Neural progenitor cell (in vitro differentiated cells): ENCODE results near the gene SNX11. TPM values are rescaled to one million over a fixed set of nuclear protein-coding genes. Genes with fewer than 3 reads are reported as not detected.

Experiments
- DNase-seq: peaks from one replicate; pipeline ENCODE4 v3.0.0-alpha.2; 2016; ENCODE audit warnings: low spot score
- H2AFZ ChIP-seq: fragments of 200-600 bp; sonication (generic); replicated peaks from 2 replicates; pipeline ENCODE4 v1.6.1; 2016; ENCODE audit warnings: antibody characterized with exemption
- H3F3A ChIP-seq: fragments of 200-600 bp; sonication (generic); 2 replicates; pipeline ENCODE4 v1.6.1; 2016; ENCODE audit warnings: antibody characterized with exemption, low read depth
- H3K27ac ChIP-seq: fragments of 200-600 bp; sonication (generic); 2 replicates; pipeline ENCODE4 v1.5.1; 2016; ENCODE audit warnings: mild to moderate bottlenecking
- H3K27me3 ChIP-seq: fragments of 200-600 bp; sonication (generic); 2 replicates; pipeline ENCODE4 v1.6.1; 2016; ENCODE audit warnings: mild to moderate bottlenecking, moderate library complexity
- H3K36me3 ChIP-seq: fragments of 200-600 bp; sonication (generic); 2 replicates; pipeline ENCODE4 v1.5.1; 2016
- H3K4me1 ChIP-seq: fragments of 200-600 bp; sonication (generic); 2 replicates; pipeline ENCODE4 v1.6.1; 2016; ENCODE audit warnings: mixed run types
- H3K4me2 ChIP-seq: fragments of 200-600 bp; sonication (generic); 2 replicates; pipeline ENCODE4 v1.6.1; 2016
- H3K4me3 ChIP-seq: fragments of 200-600 bp; sonication (generic); 2 replicates; pipeline ENCODE4 v1.5.1; 2016
- H3K79me2 ChIP-seq: fragments of 200-600 bp; sonication (generic); 2 replicates; pipeline ENCODE4 v1.6.1; 2016; ENCODE audit warnings: low read depth
- H3K9ac ChIP-seq: fragments of 200-600 bp; sonication (generic); 2 replicates; pipeline ENCODE4 v1.6.1; 2016
- H3K9me3 ChIP-seq: fragments of 200-600 bp; sonication (generic); 2 replicates; pipeline ENCODE4 v1.5.1; 2016; ENCODE audit warnings: low read depth
- H4K20me1 ChIP-seq: fragments of 200-600 bp; sonication (generic); 2 replicates; pipeline ENCODE4 v1.6.1; 2016; ENCODE audit warnings: low read depth
- H3K27ac Mint-ChIP-seq: 3 replicates; pipeline ENCODE4 v1.8.0; 2021; ENCODE audit warnings: mixed read lengths
- H3K27me3 Mint-ChIP-seq: 2 replicates; pipeline ENCODE4 v1.8.0; 2022; ENCODE audit warnings: low read depth, mild to moderate bottlenecking, inconsistent platforms, moderate library complexity, mixed read lengths; ENCODE audit not compliant: insufficient read depth
- H3K36me3 Mint-ChIP-seq: 3 replicates; pipeline ENCODE4 v1.8.0; 2021; ENCODE audit warnings: mixed read lengths
- H3K4me1 Mint-ChIP-seq: 3 replicates; pipeline ENCODE4 v1.8.0; 2021; ENCODE audit warnings: mixed read lengths
- H3K4me3 Mint-ChIP-seq: 3 replicates; pipeline ENCODE4 v1.8.0; 2021; ENCODE audit warnings: mild to moderate bottlenecking, moderate library complexity, mixed read lengths
- H3K9me3 Mint-ChIP-seq: 3 replicates; pipeline ENCODE4 v1.8.0; 2020; ENCODE audit warnings: mixed read lengths
- CTCF ChIP-seq: fragments of 200-600 bp; sonication (generic); IDR thresholded peaks from 2 replicates; pipeline ENCODE4 v1.5.1; 2017; ENCODE audit warnings: antibody characterized with exemption, mild to moderate bottlenecking
- EZH2 ChIP-seq: fragments of 200-600 bp; sonication (generic); IDR thresholded peaks from 2 replicates; pipeline ENCODE4 v1.6.1; 2017; ENCODE audit warnings: antibody characterized with exemption, mild to moderate bottlenecking, moderate library complexity
- EZH2phosphoT487 ChIP-seq: fragments of 200-600 bp; sonication (generic); IDR thresholded peaks from 2 replicates; pipeline ENCODE4 v1.6.1; 2017; ENCODE audit warnings: antibody characterized with exemption
- total RNA-seq: library from RNA; depleted of rRNA; stranded (reverse); fragments of >200 nt; gene quantifications from 2 replicates; pipeline ENCODE4 v1.2.3, GENCODE V29; 2015; ENCODE audit warnings: low replicate concordance

The SNX11 gene
- total RNA-seq, 1 donor from 2014 or later, result 23.4 TPM

- no peak overlapping the region for H3K4me3 Mint-ChIP-seq
Observed at GRCh38 chr17:48129981-48130380, 22.4 kb downstream of the SNX11 start.

DNA sequence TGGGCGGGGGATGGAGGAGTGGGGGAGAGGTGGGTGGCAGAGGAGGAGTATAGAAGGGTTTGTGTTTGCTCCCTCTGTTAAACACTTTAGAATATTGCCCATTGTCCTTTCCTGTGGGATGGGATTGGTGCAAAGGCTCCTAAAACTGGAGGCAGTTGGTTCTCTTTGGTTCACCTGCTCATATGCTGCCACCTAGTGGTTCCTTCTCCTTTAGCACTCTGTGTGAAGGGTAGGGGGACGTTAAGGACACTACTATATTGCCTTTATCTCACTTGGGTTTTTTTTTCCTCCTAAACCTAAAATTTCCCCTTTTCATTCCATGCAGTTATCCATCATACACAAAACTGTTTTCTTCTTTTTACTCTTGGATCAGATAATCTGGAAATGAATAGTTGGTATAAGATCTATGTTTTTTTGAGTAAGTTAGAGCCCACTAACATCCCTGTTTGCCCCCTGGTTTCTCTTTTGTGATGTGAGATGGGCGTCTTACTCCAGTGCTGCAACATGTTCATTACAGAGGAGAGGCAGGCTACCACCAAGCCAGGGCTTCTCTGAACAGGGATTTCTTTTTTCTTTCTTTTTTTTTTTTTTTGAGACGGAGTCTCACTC lies 23.8 kb downstream of the SNX11 start:
- peak; percentile 93 for DNase-seq
- H3K36me3 ChIP-seq, result no peaks in the 10 kb centered on the region
- Mint-ChIP-seq H3K4me3 (no peak overlapping the region), H3K36me3 (peaks cover 2% of the 10 kb centered on the region), H3K27me3 (peaks cover 5% of the 10 kb centered on the region), H3K27ac (no peak overlapping the region), H3K4me1 (peaks cover 27% of the 10 kb centered on the region), H3K9me3 (no peaks in the 10 kb centered on the region)
- peaks cover 4% of the 10 kb centered on the region for H3K27me3 ChIP-seq
- H3K4me3 ChIP-seq, result no peak overlapping the region
- no peak overlapping the region for H3K4me2 ChIP-seq
- no peaks in the 10 kb centered on the region for H4K20me1 ChIP-seq
- no peaks in the 10 kb centered on the region for H3K9me3 ChIP-seq
- H3F3A ChIP-seq, result peaks cover 30% of the 10 kb centered on the region
- H2AFZ ChIP-seq, result peak overlapping the region; percentile 59
- no peak for TF ChIP-seq EZH2phosphoT487
- TF ChIP-seq EZH2, result no peak
- peak; percentile 88 for TF ChIP-seq CTCF
- no peaks in the 10 kb centered on the region for H3K79me2 ChIP-seq
- no peak overlapping the region for H3K27ac ChIP-seq
- H3K9ac ChIP-seq, result no peak overlapping the region
- H3K4me1 ChIP-seq, result peaks cover 29% of the 10 kb centered on the region

More at GRCh38 chr17:48129981-48130380, 22.4 kb downstream of the SNX11 start:
- Histone ChIP-seq H2AFZ (no peak overlapping the region), H3K4me1 (peaks cover 29% of the 10 kb centered on the region), H3K36me3 (no peaks in the 10 kb centered on the region), H3K27me3 (peaks cover 4% of the 10 kb centered on the region), H4K20me1 (no peaks in the 10 kb centered on the region), H3K4me2 (peak overlapping the region; percentile 20), H3K4me3 (no peak overlapping the region), H3K9ac (no peak overlapping the region), H3F3A (peaks cover 35% of the 10 kb centered on the region), H3K27ac (no peak overlapping the region), H3K79me2 (no peaks in the 10 kb centered on the region), H3K9me3 (no peaks in the 10 kb centered on the region)
- TF ChIP-seq EZH2, result no peak
- no peak for TF ChIP-seq EZH2phosphoT487
- no peak for TF ChIP-seq CTCF
- Mint-ChIP-seq H3K27ac (no peak overlapping the region), H3K27me3 (peaks cover 5% of the 10 kb centered on the region), H3K9me3 (no peaks in the 10 kb centered on the region), H3K4me1 (peaks cover 33% of the 10 kb centered on the region), H3K36me3 (peaks cover 6% of the 10 kb centered on the region)
- peak; percentile 37 for DNase-seq

DNA sequence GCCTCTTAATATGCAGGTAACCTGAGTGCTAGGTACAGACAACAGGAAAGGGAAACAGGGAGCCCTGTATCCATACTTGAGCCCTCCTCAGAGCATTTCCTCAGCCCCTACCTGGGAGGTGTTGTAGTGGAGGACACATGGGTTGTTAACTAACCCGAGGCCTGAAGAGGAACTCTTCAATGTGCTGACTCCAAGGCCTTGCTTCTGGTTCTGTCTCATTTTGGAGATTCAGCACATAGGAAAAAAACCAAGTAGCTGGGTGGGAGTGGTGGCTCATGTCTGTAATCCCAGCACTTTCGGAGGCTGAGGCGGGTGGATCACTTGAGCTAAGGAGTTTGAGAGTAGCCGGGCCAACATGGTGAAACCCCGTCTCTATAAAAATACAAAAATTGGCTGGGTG lies 24.8 kb downstream of the SNX11 start:
- Mint-ChIP-seq H3K27me3 (peaks cover 5% of the 10 kb centered on the region), H3K27ac (no peak overlapping the region), H3K36me3 (no peaks in the 10 kb centered on the region), H3K9me3 (no peaks in the 10 kb centered on the region), H3K4me1 (peaks cover 25% of the 10 kb centered on the region), H3K4me3 (no peak overlapping the region)
- H3K9me3 ChIP-seq, result no peaks in the 10 kb centered on the region
- H4K20me1 ChIP-seq, result no peaks in the 10 kb centered on the region
- peaks cover 29% of the 10 kb centered on the region for H3K4me1 ChIP-seq
- H3K4me3 ChIP-seq, result no peak overlapping the region
- no peak overlapping the region for H2AFZ ChIP-seq
- H3K79me2 ChIP-seq, result no peaks in the 10 kb centered on the region
- TF ChIP-seq CTCF (no peak), EZH2phosphoT487 (no peak), EZH2 (no peak)
- no peaks in the 10 kb centered on the region for H3K36me3 ChIP-seq
- H3K4me2 ChIP-seq, result no peak overlapping the region
- H3K9ac ChIP-seq, result no peak overlapping the region
- no peak for DNase-seq
- H3K27ac ChIP-seq, result no peak overlapping the region
- peaks cover 30% of the 10 kb centered on the region for H3F3A ChIP-seq
- H3K27me3 ChIP-seq, result peaks cover 4% of the 10 kb centered on the region
